Measurements from ENCODE around the gene TMEM37. TPM values are rescaled to one million over a fixed set of nuclear protein-coding genes. Genes with fewer than 3 reads are reported as not detected.

The TMEM37 gene
- total RNA-seq, 1 experiment from 2014 or later, result 4.2 TPM

GRCh38 chr2:119402106-119402505 lies 29.5 kb upstream of the TMEM37 start:
- Histone ChIP-seq H2BK12ac (ENCODE audit: insufficient read length, low read depth, low read length) (no peak overlapping the region), H3K4me1 (ENCODE audit: insufficient read depth, low read length) (no peaks in the 10 kb centered on the region), H4K91ac (ENCODE audit: insufficient read length, low read depth, low read length) (no peak overlapping the region), H3K23me2 (ENCODE audit: insufficient read length, low read depth, low read length, poor library complexity, severe bottlenecking) (no peaks in the 10 kb centered on the region), H3K27ac (ENCODE audit: insufficient read length, low read depth, low read length) (no peak overlapping the region), H3T11ph (ENCODE audit: low read length) (no peak overlapping the region), H3K56ac (ENCODE audit: insufficient read length, low read depth, low read length) (no peak overlapping the region), H3K4ac (ENCODE audit: low read depth, low read length) (no peak overlapping the region), H2AFZ (ENCODE audit: low read length) (no peak overlapping the region), H3K79me2 (ENCODE audit: insufficient read depth, low read length) (no peaks in the 10 kb centered on the region), H2BK120ac (ENCODE audit: low read depth, low read length, poor library complexity, severe bottlenecking) (no peak overlapping the region), H2BK20ac (ENCODE audit: low read depth, low read length, poor library complexity, severe bottlenecking) (no peak overlapping the region), H3K79me1 (ENCODE audit: insufficient read depth, low read depth, low read length, poor library complexity, severe bottlenecking) (no peaks in the 10 kb centered on the region), H4K20me1 (ENCODE audit: control insufficient read depth, insufficient read depth, insufficient read length) (no peaks in the 10 kb centered on the region), H2BK15ac (ENCODE audit: low read depth, low read length) (no peak overlapping the region), H3K27me3 (ENCODE audit: insufficient read depth, low read length) (no peaks in the 10 kb centered on the region), H4K5ac (ENCODE audit: insufficient read length, low read depth, low read length) (no peak overlapping the region), H2BK5ac (ENCODE audit: insufficient read length, low read length) (no peak overlapping the region), H3K4me2 (ENCODE audit: insufficient read depth, insufficient read length, low read length) (no peak overlapping the region), H3K9ac (ENCODE audit: extremely low read depth, insufficient read length, low read length) (no peak overlapping the region), H3K14ac (ENCODE audit: insufficient read depth, low read length) (no peak overlapping the region), H3K9me3 (ENCODE audit: control insufficient read depth, low read depth, low read length) (no peaks in the 10 kb centered on the region), H3K18ac (ENCODE audit: insufficient read length, low read depth, low read length) (no peak overlapping the region), H2AK5ac (ENCODE audit: insufficient read length, low read length) (no peak overlapping the region), H4K8ac (replicated peaks; ENCODE audit: insufficient read length, low read depth, low read length) (no peak overlapping the region), H3K23ac (ENCODE audit: insufficient read length, low read depth, low read length) (no peak overlapping the region)
- Mint-ChIP-seq H3K27ac (no peak overlapping the region), H3K4me3 (no peak overlapping the region), H3K36me3 (ENCODE audit: insufficient read depth in 1 of 3, low read depth in 3 of 3) (no peaks in the 10 kb centered on the region; a peak in 1 of 7 replicates), H3K4me1 (peaks cover 8% of the 10 kb centered on the region in 2 experiments), H3K27me3 (ENCODE audit: low read depth) (peaks cover 2% of the 10 kb centered on the region), H3K9me3 (no peaks in the 10 kb centered on the region)
- no CpG with 5 or more reads among the region's 5 CpGs for WGBS (ENCODE audit: extremely low coverage, insufficient read length, low lambda C conversion rate)
- no peak for DNase-seq
- no peak for TF ChIP-seq CTCF (conservative IDR thresholded peaks at IDR 0.05)
